ENCODE data around the gene LIM2.

DNA sequence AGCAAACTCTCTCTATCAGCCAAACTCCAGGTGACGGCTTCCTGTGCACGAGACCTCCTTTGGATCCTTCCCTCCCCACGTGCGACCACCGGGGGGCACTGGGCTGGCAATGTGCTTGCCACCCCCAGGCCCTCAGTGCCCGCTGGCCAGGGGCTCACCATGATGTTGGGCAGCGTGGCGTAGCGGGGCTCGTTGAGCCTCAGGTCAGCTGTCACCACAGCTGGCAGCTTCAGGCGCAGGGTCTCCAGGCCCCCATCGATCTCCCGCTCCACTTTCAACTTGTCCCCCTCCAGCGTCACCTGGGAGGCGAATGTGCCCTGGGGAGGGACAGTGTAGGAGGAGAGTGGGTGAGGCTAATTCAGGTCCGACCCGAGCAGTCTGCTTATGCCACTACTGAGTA is 41.0 kb downstream of the LIM2 start:
- TF ChIP-seq POLR2A (IDR thresholded peaks at IDR 0.05) = no peak
- no peak for TF ChIP-seq CTCF (IDR thresholded peaks at IDR 0.05)
